Cardiac septum (tissue), 1 donor: ENCODE data around the gene SLC39A11. TPM values are rescaled to one million over a fixed set of nuclear protein-coding genes. Genes with fewer than 3 reads are reported as not detected.
A peak's percentile ranks its signal among the peaks of the same experiment; 100 is the strongest.

Experiments
- DNase-seq: peaks from one replicate; pipeline ENCODE4 v3.0.0-alpha.2; 2020; ENCODE audit warnings: low spot score
- intact Hi-C: fragments of 100-400 bp; cut with DNase I; formaldehyde crosslinking; loops from one replicate; pipeline ENCODE4 v1.14.0; 2022
- total RNA-seq: library from RNA; stranded (reverse); fragmentation: NEBNext Ultra II Directional; extraction: Animal tissue kit (Norgen Biotek cat#: 25700); gene quantifications from one replicate; pipeline ENCODE4 v1.2.1, GENCODE V29; 2021
- donor health status: DM: no; HTN: no; CAD: no.

SLC39A11 gene
- total RNA-seq, 1 donor from 2014 or later, result 7.2 TPM

DNA sequence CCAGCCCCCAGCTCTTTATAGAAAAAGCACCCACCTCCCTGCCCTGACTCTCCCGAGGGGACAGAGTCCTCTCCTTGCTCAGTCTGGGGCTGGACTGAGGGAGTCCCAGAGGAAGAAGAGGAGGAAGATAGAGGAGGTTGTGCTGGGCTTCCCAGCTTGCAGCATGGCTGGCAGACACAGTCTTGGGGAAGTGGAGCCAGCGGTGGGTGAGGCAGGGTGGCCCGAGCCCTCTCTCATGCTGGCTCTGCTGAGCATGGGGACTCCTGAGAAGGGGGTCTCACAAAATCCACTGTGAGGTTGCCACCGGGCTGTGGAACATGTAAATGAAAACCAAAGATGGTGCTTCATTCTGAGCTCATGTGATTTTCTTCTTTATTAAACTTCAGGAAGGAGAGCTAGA, 398.5 kb downstream of the SLC39A11 start:
- no peak for DNase-seq
- intact Hi-C loops, result no loop called here

DNA sequence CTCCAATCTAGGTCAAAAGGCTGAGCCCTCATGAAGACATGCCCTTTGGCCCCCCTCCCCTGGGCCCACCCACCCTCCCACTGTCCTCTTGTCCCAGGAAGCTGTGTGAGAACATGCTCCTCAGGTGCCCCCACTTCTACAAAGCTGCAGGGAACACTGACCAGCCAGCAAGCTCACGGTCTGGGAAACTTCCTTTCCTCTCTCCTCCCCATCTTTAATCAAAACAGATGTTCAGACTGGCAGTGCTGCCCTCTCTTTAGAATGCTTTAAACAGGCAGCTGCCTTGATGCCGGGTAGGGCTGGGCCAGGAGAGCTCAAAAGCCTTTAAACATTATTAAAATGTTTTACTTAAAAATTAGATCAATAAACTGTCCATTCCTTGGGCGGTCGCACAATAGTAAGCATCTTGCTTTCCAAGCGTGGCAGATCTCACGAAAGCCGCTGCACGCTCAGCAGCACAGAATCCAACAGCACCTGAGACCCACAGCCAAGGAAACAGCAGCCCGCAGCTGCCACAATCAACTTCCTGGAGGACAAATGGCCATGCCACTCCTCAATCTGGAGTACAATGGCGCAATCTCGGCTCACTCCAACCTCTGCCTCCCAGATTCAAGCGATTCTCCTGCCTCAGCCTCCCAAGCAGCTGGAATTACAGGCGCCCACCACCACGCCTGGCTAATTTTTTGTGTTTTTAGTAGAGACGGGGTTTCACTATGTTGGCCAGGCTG, 399.2 kb downstream of the SLC39A11 start:
- intact Hi-C loops, result no loop called here

DNA sequence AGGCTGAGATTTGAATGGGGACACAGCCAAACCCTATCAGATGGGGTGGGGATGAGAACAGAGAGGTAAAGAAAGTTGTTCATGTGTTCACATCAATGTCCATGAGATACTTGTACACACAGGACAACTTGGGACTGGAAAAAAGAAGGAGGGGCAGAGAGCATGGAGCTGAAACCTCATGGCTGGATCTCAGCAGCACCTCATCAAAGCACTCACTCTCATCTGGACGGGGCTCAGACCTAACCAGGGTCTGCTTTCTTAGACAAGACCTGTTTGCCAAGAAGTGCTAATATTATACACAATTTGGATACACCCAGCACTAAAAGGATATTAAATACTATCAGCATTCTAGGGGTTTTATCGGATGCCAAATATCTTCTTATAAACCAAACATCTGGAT, 399.8 kb downstream of the SLC39A11 start:
- DNase-seq, result peak; percentile 5
- intact Hi-C loops, result no loop called here

More for the DNA sequence above, 399.2 kb downstream of the SLC39A11 start:
- DNase-seq, result peak; percentile 36

DNA sequence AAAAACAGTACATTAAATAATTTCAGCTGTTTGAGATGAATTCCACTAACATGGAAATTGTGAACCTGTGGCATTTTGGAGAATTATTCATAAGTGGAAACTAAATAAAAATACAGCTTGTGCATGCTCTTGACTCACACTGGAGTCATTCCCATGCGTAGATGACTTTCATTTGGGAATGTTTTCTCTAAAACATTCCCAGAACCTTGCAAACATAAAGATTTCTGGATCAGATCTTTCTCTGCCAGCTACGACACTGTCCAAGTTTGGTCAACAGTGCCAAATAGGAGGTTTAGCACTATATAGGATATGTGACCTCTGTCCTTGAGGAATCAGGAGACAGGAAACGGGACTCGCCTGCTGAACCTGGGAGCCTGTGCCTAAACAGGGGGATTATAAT, 400.9 kb downstream of the SLC39A11 start:
- intact Hi-C loops, result no loop called here
- DNase-seq, result no peak

DNA sequence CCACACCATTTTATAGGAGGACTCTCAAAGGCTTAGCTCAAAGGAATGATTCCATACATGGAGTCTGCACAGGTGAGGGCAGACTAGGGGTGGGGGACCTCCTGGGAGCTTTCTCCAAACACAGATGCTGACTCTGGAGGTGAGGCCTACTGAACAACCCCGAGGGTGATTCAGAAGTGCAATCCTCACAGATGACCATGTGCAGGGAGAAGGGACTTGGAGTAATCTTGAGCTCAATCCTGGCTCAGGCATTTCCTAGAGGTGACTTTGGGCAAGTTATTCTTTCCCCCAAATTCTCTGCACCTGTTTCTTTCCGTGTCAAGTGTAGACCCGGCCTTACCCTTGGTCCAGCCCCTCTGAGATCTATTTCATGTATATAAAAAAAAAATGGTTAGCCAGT, 401.5 kb downstream of the SLC39A11 start:
- peak; percentile 39 for DNase-seq
- intact Hi-C loops, result no loop called here

DNA sequence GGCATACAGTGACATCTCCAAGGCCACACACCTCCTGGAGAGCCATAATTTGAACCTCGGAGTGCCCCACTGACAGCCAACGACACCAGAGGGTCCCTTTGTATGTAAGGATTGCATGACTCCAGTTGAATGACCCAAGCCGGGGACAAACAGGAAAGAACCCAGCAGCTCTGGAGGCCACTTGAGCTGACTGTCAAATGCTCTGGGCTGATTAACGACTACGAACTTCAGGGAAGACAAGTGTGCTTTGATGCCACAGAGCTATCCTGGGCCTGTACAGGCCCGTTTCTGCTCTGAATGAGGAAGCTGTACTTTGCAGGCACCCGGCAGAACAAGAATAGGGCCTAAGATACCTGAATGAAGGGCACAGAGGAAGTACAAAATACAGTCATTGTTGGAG, 404.6 kb downstream of the SLC39A11 start:
- DNase-seq, result no peak
- intact Hi-C loops, result no loop called here

DNA sequence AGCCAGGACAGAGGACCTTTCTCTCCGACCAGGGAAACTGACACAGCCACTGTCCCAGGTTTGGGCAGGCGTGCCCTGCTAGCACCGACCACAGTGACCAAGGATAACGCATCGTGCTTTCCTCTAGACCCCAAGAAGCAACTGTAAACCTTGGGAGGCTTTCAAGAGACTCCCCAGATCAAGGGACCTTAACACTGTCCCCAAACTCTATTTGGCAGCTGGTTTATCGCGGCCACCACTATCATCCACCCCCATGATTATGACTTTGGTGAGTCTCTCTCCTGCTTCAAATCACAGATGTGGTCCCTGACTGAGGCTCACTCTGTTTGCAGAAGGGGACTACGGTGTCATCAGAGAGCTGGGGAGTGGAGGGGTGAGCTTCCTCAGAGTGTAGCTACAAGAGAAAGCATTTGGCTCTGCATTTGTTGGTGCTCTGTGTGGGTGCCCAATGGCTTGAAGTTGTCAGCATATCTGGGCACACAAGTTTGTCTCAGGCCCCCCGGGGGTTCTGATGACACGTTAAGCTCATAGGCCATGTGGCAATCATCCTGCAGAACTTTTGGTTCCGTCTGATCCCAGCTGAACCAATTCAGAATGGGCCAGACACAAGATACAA, 408.0 kb downstream of the SLC39A11 start:
- intact Hi-C loops, result no loop called here
- no peak for DNase-seq

DNA sequence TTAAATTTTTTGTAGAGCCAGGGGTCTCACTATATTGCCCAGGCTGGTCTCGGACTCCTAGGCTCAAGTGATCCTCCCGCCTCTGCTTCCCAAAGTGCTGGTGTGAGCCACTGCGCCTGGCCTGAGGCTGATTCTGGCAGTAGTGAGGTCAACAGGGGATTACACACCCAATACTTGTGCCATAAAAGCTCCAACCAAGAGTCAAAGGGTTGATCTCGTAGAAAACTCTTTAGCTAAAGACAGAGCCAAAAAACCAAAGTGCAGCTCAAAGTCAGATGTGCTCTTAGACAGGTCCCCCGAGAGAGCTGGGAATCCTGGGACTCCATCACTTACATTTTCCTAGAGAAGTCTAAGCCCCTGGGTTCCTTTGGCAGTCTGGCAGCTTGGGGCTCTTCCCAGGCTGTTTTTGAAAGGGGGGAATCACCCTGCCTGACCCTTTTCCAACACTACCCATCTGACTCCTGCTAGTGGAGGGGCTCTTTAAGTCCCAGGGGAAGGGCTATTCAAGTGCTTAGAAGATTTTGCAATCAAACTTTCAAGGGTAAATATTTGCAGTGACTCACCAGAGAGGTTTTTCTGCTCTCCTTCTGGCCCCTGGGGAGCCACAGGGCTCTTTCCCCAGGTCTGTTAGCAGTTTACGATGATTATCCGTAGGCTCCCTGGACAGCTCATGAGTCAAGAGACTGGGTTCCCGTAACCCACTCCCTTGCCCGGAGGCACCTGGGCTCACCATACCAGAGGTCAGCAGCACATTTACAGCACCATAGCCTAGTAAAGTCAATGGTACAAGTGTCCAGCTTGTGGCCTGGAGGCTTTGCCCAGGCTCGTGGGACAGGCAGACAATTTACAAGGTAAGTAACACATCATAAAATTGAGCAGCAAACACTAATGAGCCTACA, 408.7 kb downstream of the SLC39A11 start:
- intact Hi-C loops, result no loop called here
- no peak for DNase-seq

DNA sequence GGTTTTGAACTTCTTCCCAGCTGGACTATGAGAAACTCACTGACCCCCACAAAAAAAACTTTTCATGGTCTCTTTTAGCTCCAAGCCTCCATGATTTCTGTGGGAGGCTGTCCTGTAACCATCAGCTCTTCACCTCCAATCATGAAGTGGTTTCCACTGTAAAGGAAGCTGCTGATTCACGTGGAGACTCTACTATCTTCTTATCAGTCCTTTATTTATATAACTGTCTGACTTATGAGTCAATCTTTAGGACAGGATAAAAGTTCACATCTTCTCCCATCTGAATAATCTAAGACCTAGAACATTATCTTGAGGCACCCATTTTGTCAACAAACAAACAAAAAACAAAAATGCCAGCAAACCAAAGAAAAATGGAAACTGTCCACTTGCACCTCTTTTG, 409.9 kb downstream of the SLC39A11 start:
- DNase-seq, result no peak
- intact Hi-C loops, result no loop called here

DNA sequence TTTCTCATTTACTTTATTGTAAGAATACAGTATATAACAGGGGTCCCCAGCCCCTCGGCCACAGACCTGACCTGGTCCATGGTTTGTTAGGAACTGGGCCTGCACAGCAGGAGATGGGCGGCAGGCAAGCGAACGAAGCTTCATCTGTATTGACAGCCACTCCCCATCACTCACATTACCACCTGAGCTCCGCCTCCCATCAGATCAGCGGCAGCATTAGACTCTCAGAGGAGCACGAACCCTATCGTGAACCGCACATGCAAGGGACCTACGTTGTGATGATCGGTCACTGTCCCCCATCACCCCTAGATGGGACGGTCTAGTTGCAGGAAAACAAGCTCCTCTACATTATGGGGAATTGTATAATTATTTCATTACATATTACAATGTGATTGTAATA, 410.6 kb downstream of the SLC39A11 start:
- no peak for DNase-seq
- intact Hi-C loops, result no loop called here

DNA sequence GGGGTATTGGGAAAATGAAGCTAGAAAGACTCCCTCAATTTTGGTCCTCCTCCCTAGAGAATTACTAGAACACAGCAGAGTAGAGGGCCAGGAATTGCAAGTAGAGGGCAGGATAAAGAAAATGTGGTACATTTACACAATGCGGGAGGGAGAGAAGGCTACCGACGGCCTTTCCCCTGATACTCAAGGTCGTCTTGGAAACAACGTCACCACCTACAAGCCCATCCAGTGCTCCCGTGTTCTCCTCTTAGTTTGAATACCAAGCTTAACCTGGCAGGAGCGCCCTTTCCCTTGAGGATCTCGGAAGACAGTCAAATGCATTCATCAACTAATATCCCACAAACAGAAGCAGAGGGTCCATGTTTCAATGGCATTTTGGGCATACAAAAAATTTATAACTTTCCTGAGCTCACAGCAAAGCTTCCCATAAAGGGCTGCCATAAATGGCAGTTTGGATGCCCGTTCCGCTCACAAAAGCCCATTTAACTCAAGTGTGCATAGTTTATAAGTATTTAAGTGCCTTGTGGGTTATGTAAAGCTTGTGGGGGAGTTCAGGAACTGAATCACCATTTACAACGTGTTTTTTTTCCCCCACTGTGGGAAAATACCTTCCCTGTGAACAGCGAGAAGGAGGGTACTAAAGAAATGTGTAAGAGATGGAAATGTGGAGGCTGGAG, 414.6 kb downstream of the SLC39A11 start:
- DNase-seq, result no peak
- intact Hi-C loops, result no loop called here

DNA sequence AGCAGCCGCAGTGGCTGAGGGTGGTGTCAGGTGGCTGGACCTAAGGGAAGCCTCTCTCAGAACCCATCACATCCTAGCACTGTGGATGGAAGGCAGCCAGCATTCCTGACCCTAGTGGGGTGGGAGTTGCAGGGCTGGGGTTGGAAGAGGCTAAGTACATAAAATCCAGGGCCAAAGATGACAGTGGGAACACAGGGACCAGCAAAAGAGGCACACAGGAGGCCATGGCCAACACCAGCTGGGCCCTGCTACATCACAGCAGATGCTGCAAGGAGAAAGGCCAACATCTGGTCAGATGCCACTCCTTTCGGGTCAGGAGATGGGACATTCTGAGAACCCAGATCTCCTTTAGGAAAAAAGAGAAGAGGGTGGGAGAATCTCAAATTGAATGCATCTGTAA, 415.4 kb downstream of the SLC39A11 start:
- intact Hi-C loops, result no loop called here

DNA sequence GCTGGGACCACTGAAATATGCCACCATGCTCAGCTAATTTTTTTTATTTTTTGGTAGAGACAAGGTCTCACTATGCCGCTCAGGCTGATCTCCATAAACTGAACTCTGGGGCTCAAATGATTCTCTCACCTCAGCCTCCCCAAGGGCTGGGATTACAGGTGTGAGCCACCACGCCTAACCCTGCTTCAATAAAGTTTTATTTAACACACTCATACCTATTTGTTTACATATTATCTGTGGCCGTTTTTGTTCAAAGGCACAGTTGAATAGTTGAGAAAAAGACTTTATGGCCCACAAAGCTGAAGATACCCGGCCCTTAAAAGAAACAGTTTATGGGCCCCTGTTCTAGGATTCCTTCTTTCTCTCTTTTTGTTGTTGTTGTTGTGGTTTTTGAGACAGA, 419.8 kb downstream of the SLC39A11 start:
- intact Hi-C loops, result no loop called here
- DNase-seq, result no peak

More for the DNA sequence above, 415.4 kb downstream of the SLC39A11 start:
- no peak for DNase-seq

DNA sequence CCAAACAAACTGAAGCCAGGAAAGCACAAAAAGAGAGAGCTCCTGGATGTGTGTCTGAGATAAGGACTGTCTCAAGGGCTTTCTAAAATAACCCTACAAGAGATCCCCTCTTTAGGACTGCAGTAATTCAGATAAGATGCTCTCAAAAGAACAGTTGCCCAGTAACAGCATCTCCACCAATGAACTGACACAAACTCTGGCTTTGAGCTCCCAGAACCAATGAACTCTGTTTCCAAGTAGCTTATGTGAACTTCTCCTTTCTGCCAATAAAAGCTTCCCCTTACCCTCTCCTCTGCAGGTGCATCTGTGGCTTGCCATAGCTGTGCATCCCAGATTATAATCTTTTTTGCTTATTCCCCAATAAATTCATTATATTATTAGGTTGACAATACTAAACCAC, 421.5 kb downstream of the SLC39A11 start:
- intact Hi-C loops, result no loop called here
- DNase-seq, result no peak

DNA sequence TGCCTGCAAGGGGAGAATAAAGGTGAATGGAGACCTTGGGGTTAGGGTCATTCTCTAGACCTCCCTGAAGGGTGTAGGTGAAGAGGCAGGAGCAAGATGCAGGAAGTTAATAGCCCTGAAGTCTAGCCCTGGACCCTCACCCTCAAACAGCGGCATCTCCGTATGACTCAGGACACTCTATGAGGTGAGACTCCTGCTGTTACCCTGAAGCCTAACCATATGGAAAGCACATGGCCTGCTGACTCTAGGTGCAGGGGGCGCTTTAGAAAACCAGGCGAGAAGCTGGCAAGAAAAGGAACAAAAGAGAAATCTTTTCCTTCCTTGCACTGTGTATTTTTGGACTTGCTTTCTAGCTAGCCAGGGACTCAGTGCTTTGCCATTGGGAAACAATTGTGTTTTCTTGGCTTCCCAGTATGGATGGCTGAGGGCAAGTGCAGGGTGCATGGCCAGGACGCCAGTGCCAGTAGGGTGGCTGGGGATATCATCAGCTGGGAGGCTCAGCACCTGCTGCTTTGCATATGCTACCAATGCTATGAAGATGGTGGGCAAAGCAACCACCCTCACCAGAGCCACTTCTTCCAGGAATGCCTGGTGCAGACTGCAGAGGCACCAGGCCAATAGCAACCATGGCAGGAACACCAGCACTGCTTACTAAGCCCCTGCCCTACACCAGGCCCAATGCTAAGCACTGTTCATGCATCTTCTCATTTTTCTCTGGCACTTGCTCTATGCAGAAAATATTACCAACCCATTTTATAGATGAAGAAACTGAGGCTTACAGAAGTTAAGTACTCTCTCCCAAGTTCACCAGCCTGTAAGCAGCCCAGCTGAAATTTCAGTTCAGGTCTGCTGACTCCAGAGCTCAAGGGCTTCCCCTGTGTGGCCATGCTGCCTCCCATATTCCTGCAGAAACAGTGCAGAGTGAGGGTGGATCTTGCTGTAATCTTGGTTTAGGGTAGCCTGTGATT, 425.1 kb downstream of the SLC39A11 start:
- intact Hi-C loops, result no loop called here
- DNase-seq, result no peak

DNA sequence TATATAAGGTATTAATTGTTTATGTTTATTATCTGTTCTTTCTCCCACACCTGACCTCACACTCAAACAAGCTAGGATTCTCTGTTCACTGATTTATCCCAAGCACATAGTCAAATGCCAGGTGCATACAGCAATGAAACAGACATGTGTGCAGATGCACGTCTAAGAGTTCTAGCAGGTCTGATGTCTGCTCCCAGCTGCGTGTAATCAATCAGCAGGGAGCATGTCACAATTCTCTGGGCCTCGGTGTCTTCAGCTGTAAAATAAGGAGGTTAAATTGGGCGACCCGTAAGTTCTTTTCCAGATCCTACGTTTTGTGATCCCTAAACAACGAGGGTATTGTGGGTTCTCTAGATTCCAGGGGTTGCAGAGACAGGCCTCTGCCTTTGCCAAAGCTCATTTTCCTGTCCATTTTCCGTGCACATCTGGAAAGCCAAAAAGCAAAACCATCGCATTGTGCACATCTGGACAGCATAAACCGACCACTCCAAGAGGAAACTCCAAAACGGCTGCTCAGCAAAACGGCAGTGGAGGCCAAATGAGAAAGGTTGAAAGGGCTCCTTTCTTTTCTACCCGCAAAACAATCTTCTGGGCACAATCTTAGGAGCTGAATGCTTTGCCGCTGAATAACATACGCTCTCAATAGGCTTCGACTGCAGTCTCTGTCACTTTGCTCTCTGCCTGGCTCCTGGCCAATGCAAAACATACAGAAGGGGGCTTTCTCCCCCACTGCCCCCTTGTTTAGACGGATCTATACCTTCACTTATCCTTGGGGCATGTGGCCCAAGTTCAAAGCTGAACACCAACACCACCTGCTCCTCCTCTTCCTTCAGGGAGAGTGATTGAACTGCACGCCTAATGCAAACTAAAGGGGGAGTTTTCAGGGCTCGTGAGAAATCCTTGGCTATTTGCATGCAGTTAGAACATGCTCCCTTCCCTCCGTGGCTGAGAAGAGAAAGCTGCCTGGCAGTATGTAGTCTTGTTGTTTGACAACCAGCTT, 426.3 kb downstream of the SLC39A11 start:
- intact Hi-C loops, result no loop called here
- DNase-seq, result no peak

DNA sequence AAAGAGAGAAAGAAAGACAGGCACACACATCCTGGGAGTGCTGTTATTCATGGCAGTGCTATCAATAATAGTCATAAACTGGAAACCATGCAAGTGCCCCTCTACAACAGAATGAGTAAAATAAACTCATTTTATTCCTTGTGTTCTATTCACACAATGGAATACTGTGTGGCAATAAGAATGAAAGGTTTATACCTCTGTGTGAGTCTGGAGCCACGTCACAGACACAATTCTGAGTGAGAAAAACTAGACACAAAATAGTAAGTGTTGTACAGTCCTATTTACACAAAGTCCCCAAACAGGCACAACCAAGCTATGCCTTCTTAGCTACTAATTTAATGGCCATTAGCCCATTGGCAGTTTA, 429.7 kb downstream of the SLC39A11 start:
- no peak for DNase-seq
- intact Hi-C loops, result no loop called here
